Right atrium auricular region (tissue), 2 donors: Measurements from ENCODE around the gene XCR1. TPM values are rescaled to one million over a fixed set of nuclear protein-coding genes. Genes with fewer than 3 reads are reported as not detected.

Experiments used
- DNase-seq: peaks from one replicate; pipeline ENCODE4 v3.0.0-alpha.2; 2019; ENCODE audit warnings: low spot score
- H3K27ac ChIP-seq, 2 donors: fragments of 200-600 bp; sonication (generic); 1 replicate in 1 of 2; 2 replicates in 1 of 2; pipeline ENCODE4 v1.5.1; 2016 to 2019
- H3K27me3 ChIP-seq, 2 donors: fragments of 200-600 bp; sonication (generic); one replicate each; pipeline versions ENCODE4 v1.5.1 to v1.6.0; 2017 to 2019
- H3K36me3 ChIP-seq: fragments of 200-600 bp; sonication (generic); one replicate; pipeline ENCODE4 v1.5.1; 2016
- H3K4me1 ChIP-seq, 2 donors: fragments of 200-600 bp; sonication (generic); one replicate each; pipeline versions ENCODE4 v1.5.1 to v1.6.0; 2017 to 2019
- H3K4me3 ChIP-seq, 2 donors: fragments of 200-600 bp; sonication (generic); 1 replicate in 1 of 2; 2 replicates in 1 of 2; pipeline ENCODE4 v1.5.1; 2017 to 2019; ENCODE audit warnings: mild to moderate bottlenecking in 1 of 2, moderate library complexity in 1 of 2
- H3K9me3 ChIP-seq, 2 donors: fragments of 200-600 bp; sonication (generic); one replicate each; pipeline ENCODE4 v1.5.1; 2019
- total RNA-seq, 2 donors: library from RNA; depleted of rRNA; stranded (reverse); fragments of >200 nt; gene quantifications; one replicate each; pipeline ENCODE4 v1.1.0, GENCODE V29; 2016
- TF ChIP-seq, protein P1 (sequence below), 2 donors: fragments of 200-600 bp; sonication (generic); IDR thresholded peaks; one replicate each; pipeline ENCODE4 v1.5.1; 2019; ENCODE audit warnings: antibody characterized with exemption in 2 of 2

XCR1 gene, protein sequence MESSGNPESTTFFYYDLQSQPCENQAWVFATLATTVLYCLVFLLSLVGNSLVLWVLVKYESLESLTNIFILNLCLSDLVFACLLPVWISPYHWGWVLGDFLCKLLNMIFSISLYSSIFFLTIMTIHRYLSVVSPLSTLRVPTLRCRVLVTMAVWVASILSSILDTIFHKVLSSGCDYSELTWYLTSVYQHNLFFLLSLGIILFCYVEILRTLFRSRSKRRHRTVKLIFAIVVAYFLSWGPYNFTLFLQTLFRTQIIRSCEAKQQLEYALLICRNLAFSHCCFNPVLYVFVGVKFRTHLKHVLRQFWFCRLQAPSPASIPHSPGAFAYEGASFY
- total RNA-seq: not detected

- DNase-seq: no peak
- H3K36me3 ChIP-seq: no peaks in the 10 kb centered on the region
- H3K4me3 ChIP-seq: no peak within 1 kb of the TSS
- TF ChIP-seq, protein P1, sequence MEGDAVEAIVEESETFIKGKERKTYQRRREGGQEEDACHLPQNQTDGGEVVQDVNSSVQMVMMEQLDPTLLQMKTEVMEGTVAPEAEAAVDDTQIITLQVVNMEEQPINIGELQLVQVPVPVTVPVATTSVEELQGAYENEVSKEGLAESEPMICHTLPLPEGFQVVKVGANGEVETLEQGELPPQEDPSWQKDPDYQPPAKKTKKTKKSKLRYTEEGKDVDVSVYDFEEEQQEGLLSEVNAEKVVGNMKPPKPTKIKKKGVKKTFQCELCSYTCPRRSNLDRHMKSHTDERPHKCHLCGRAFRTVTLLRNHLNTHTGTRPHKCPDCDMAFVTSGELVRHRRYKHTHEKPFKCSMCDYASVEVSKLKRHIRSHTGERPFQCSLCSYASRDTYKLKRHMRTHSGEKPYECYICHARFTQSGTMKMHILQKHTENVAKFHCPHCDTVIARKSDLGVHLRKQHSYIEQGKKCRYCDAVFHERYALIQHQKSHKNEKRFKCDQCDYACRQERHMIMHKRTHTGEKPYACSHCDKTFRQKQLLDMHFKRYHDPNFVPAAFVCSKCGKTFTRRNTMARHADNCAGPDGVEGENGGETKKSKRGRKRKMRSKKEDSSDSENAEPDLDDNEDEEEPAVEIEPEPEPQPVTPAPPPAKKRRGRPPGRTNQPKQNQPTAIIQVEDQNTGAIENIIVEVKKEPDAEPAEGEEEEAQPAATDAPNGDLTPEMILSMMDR (IDR thresholded peaks at IDR 0.05): no peak
- H3K9me3 ChIP-seq: no peaks in the 10 kb centered on the region
- no peaks in the 10 kb centered on the region for H3K27me3 ChIP-seq
- H3K4me1 ChIP-seq: no peaks in the 10 kb centered on the region
- no peak within 1 kb of the TSS for H3K27ac ChIP-seq
Measured at GRCh38 chr3:46027021-46027705, at the start of gene XCR1. XCR1 (minus strand) TSS chr3:46027483; CDS start chr3:46021947, 5,536 bp downstream.

DNA sequence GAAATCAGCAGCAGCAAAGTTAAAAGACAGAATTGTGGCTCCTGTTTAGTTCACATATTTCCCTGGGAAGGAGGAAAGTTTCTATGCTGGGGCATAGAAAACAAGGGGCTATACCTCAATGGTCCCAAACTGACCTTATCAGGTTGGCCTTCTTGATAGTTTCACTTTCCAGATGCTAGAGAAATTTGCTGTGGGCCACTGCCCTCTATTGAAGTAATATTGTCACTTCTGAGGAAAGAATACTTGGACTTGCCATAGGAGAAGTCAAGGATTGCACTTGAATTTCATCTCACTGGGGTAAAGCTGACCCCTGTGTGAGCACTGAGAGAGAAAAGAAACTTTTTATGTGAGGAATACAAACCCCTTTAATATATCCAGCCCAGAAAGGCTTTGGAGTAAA lies 49.3 kb upstream of the XCR1 start:
- H3K4me1 ChIP-seq: no peaks in the 10 kb centered on the region
- no peak overlapping the region for H3K4me3 ChIP-seq
- no peak for DNase-seq
- TF ChIP-seq, protein P1 (IDR thresholded peaks at IDR 0.05): no peak
- H3K27ac ChIP-seq: no peak overlapping the region
- H3K9me3 ChIP-seq: no peaks in the 10 kb centered on the region
- no peaks in the 10 kb centered on the region for H3K36me3 ChIP-seq
- H3K27me3 ChIP-seq: no peaks in the 10 kb centered on the region

- no peak for DNase-seq
- Histone ChIP-seq H3K4me1 (no peaks in the 10 kb centered on the region), H3K27me3 (no peaks in the 10 kb centered on the region), H3K9me3 (no peaks in the 10 kb centered on the region), H3K4me3 (no peak overlapping the region), H3K36me3 (no peaks in the 10 kb centered on the region), H3K27ac (no peak overlapping the region)
- TF ChIP-seq, protein P1 (IDR thresholded peaks at IDR 0.05): no peak
Measured at GRCh38 chr3:46075816-46076215, 48.5 kb upstream of the XCR1 start.

DNA sequence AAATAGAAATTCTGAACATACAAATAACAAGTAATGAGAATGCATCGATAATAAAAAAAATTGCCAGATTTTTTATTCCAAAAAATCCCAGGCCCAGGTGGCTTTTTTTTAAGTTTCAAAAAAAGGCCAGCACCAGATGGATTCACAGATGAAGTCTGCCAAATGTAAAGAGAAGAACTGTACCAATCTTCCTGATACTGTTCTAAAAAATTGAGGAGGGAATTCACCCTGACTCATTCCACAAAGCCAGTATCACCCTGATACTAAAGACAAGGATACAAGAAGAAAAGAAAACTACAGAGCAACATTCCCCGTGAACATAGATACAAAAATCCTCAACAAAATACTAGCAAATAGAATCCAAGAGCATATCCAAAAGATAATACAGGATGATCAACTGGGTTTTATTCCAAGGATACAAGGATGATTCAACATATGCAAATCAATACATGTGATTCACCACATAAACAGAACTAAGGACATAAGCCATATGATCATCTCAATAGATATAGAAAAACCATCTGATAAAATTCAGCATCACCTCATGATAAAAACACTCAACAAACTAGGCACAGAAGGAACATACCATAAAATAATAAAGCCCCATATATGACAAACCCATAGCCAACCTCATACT lies 44.1 kb upstream of the XCR1 start:
- DNase-seq: no peak
- Histone ChIP-seq H3K36me3 (no peaks in the 10 kb centered on the region), H3K27me3 (no peaks in the 10 kb centered on the region), H3K9me3 (no peaks in the 10 kb centered on the region), H3K4me1 (peaks cover 0 to 11% of the 10 kb centered on the region in 2 donors), H3K4me3 (no peak overlapping the region), H3K27ac (no peak overlapping the region)
- TF ChIP-seq, protein P1 (IDR thresholded peaks at IDR 0.05): no peak

- H3K9me3 ChIP-seq: no peaks in the 10 kb centered on the region
- H3K27me3 ChIP-seq: no peaks in the 10 kb centered on the region
Measured at GRCh38 chr3:46070595-46071093, 43.4 kb upstream of the XCR1 start.

More at GRCh38 chr3:46070595-46071093, 43.4 kb upstream of the XCR1 start:
- Histone ChIP-seq H3K27ac (no peak overlapping the region), H3K4me3 (no peak overlapping the region), H3K36me3 (no peaks in the 10 kb centered on the region), H3K4me1 (peaks cover 0 to 16% of the 10 kb centered on the region in 2 donors)
- TF ChIP-seq, protein P1 (IDR thresholded peaks at IDR 0.05): no peak
- no peak for DNase-seq
